Activated CD4-positive, alpha-beta memory T cell treated with anti-CD3 and anti-CD28 coated beads, Interleukin-2, amount 10 ng/mL, durations not matched to agents 7 days and 5 days (primary cell): ENCODE measurements around the gene BHLHE23. TPM values are rescaled to one million over a fixed set of nuclear protein-coding genes. Genes with fewer than 3 reads are reported as not detected.

Source experiments
- CTCF ChIA-PET: fragments of 350-600 bp; sonication (Branson Sonifier 250); formaldehyde crosslinking; loops from one replicate; lab custom pipeline; 2021; ENCODE audit warnings: antibody characterized with exemption, inconsistent platforms; lab: Charles Lee
- POLR2A ChIA-PET: fragments of 350-600 bp; sonication (Branson Sonifier 250); formaldehyde crosslinking; loops from one replicate; lab custom pipeline; 2021; ENCODE audit warnings: antibody characterized with exemption; lab: Charles Lee
- DNase-seq: peaks from one replicate; pipeline ENCODE4 v3.0.0-alpha.2; 2020
- H3K27ac Mint-ChIP-seq: one replicate; pipeline ENCODE4 v1.8.0; 2021; ENCODE audit warnings: mild to moderate bottlenecking, mixed read lengths
- H3K27me3 Mint-ChIP-seq: one replicate; pipeline ENCODE4 v1.8.0; 2021; ENCODE audit warnings: mixed read lengths
- H3K36me3 Mint-ChIP-seq: one replicate; pipeline ENCODE4 v1.8.0; 2021; ENCODE audit warnings: low read depth, mixed read lengths
- H3K4me1 Mint-ChIP-seq: one replicate; pipeline ENCODE4 v1.8.0; 2021; ENCODE audit warnings: mixed read lengths
- H3K4me3 Mint-ChIP-seq: one replicate; pipeline ENCODE4 v1.8.0; 2021; ENCODE audit warnings: mild to moderate bottlenecking, mixed read lengths
- H3K9me3 Mint-ChIP-seq: one replicate; pipeline ENCODE4 v1.8.0; 2021; ENCODE audit warnings: mixed read lengths
- total RNA-seq, 2 experiments: library from RNA; stranded (reverse); gene quantifications; one replicate each; pipeline ENCODE4 v1.2.3, GENCODE V29; 2021

BHLHE23 gene
- total RNA-seq = not detected

- no peaks in the 10 kb centered on the region for H3K9me3 Mint-ChIP-seq
- DNase-seq = no peak
- H3K27ac Mint-ChIP-seq = no peak within 1 kb of the TSS
- peaks cover 23% of the 10 kb centered on the region for H3K4me1 Mint-ChIP-seq
- ChIA-PET CTCF (no interaction called here), POLR2A (interaction anchor here (1.2 kb wide), 1 partner anchor 34 kb away, joined by 4 read pairs; no protein-coding TSS in a partner anchor)
- H3K27me3 Mint-ChIP-seq = peaks cover 71% of the 10 kb centered on the region
- no peak within 1 kb of the TSS for H3K4me3 Mint-ChIP-seq
- no peaks in the 10 kb centered on the region for H3K36me3 Mint-ChIP-seq
These were observed at the start of gene BHLHE23 for GRCh38 chr20:63006540-63007359. TSS of gene BHLHE23 (minus strand) at chr20:63006964. CDS start at chr20:63006774, 190 bp downstream.

- Mint-ChIP-seq H3K4me3 (no peak overlapping the region), H3K27ac (no peak overlapping the region), H3K27me3 (peaks cover 2% of the 10 kb centered on the region), H3K4me1 (no peaks in the 10 kb centered on the region), H3K9me3 (no peaks in the 10 kb centered on the region), H3K36me3 (no peaks in the 10 kb centered on the region)
- POLR2A ChIA-PET = no interaction called here
- no peak for DNase-seq
- CTCF ChIA-PET = interaction anchor here (1.1 kb wide), 1 partner anchor 125 kb away, joined by 3 read pairs; no protein-coding TSS in a partner anchor
These were observed 48.9 kb upstream of the BHLHE23 start for GRCh38 chr20:63055575-63056235.

GRCh38 chr20:63054681-63055240 is 48.0 kb upstream of the BHLHE23 start:
- ChIA-PET CTCF (no interaction called here), POLR2A (no interaction called here)
- no peaks in the 10 kb centered on the region for H3K36me3 Mint-ChIP-seq
- no peak overlapping the region for H3K4me3 Mint-ChIP-seq
- DNase-seq = no peak
- H3K27ac Mint-ChIP-seq = no peak overlapping the region
- peaks cover 2% of the 10 kb centered on the region for H3K27me3 Mint-ChIP-seq
- H3K9me3 Mint-ChIP-seq = no peaks in the 10 kb centered on the region
- H3K4me1 Mint-ChIP-seq = no peaks in the 10 kb centered on the region

GRCh38 chr20:63054103-63054474 is 47.3 kb upstream of the BHLHE23 start:
- H3K36me3 Mint-ChIP-seq = no peaks in the 10 kb centered on the region
- no peak overlapping the region for H3K4me3 Mint-ChIP-seq
- no peaks in the 10 kb centered on the region for H3K9me3 Mint-ChIP-seq
- DNase-seq = no peak
- ChIA-PET POLR2A (no interaction called here), CTCF (no interaction called here)
- H3K4me1 Mint-ChIP-seq = no peaks in the 10 kb centered on the region
- H3K27me3 Mint-ChIP-seq = peaks cover 2% of the 10 kb centered on the region
- H3K27ac Mint-ChIP-seq = no peak overlapping the region

- POLR2A ChIA-PET = no interaction called here
- H3K4me1 Mint-ChIP-seq = no peaks in the 10 kb centered on the region
- peaks cover 2% of the 10 kb centered on the region for H3K27me3 Mint-ChIP-seq
- no peak overlapping the region for H3K4me3 Mint-ChIP-seq
- H3K27ac Mint-ChIP-seq = no peak overlapping the region
- CTCF ChIA-PET = no interaction called here
- no peak for DNase-seq
- no peaks in the 10 kb centered on the region for H3K9me3 Mint-ChIP-seq
- no peaks in the 10 kb centered on the region for H3K36me3 Mint-ChIP-seq
These were observed 46.8 kb upstream of the BHLHE23 start for GRCh38 chr20:63053432-63054102.

GRCh38 chr20:63052571-63053431 is 46.0 kb upstream of the BHLHE23 start:
- no peak for DNase-seq
- Mint-ChIP-seq H3K36me3 (no peaks in the 10 kb centered on the region), H3K4me1 (no peaks in the 10 kb centered on the region), H3K4me3 (no peak overlapping the region), H3K27me3 (peaks cover 2% of the 10 kb centered on the region), H3K9me3 (no peaks in the 10 kb centered on the region), H3K27ac (no peak overlapping the region)
- ChIA-PET CTCF (no interaction called here), POLR2A (no interaction called here)

- H3K27me3 Mint-ChIP-seq = peaks cover 2% of the 10 kb centered on the region
- no peak overlapping the region for H3K4me3 Mint-ChIP-seq
- no peak overlapping the region for H3K27ac Mint-ChIP-seq
- ChIA-PET CTCF (no interaction called here), POLR2A (no interaction called here)
- no peaks in the 10 kb centered on the region for H3K4me1 Mint-ChIP-seq
- DNase-seq = no peak
- no peaks in the 10 kb centered on the region for H3K9me3 Mint-ChIP-seq
- no peaks in the 10 kb centered on the region for H3K36me3 Mint-ChIP-seq
These were observed 45.1 kb upstream of the BHLHE23 start for GRCh38 chr20:63051911-63052310.

GRCh38 chr20:63051186-63051860 is 44.6 kb upstream of the BHLHE23 start:
- H3K4me1 Mint-ChIP-seq = no peaks in the 10 kb centered on the region
- CTCF ChIA-PET = no interaction called here
- no peaks in the 10 kb centered on the region for H3K9me3 Mint-ChIP-seq
- no peaks in the 10 kb centered on the region for H3K36me3 Mint-ChIP-seq
- H3K27me3 Mint-ChIP-seq = peaks cover 2% of the 10 kb centered on the region
- POLR2A ChIA-PET = no interaction called here
- no peak for DNase-seq
- H3K27ac Mint-ChIP-seq = no peak overlapping the region
- H3K4me3 Mint-ChIP-seq = no peak overlapping the region

- H3K27me3 Mint-ChIP-seq = peaks cover 2% of the 10 kb centered on the region
- H3K4me3 Mint-ChIP-seq = no peak overlapping the region
- ChIA-PET POLR2A (no interaction called here), CTCF (no interaction called here)
- no peaks in the 10 kb centered on the region for H3K36me3 Mint-ChIP-seq
- DNase-seq = no peak
- no peak overlapping the region for H3K27ac Mint-ChIP-seq
- H3K9me3 Mint-ChIP-seq = no peaks in the 10 kb centered on the region
- no peaks in the 10 kb centered on the region for H3K4me1 Mint-ChIP-seq
These were observed 43.6 kb upstream of the BHLHE23 start for GRCh38 chr20:63050406-63050805.

GRCh38 chr20:63049561-63050221 is 42.9 kb upstream of the BHLHE23 start:
- peaks cover 2% of the 10 kb centered on the region for H3K27me3 Mint-ChIP-seq
- H3K27ac Mint-ChIP-seq = no peak overlapping the region
- H3K9me3 Mint-ChIP-seq = no peaks in the 10 kb centered on the region
- no peaks in the 10 kb centered on the region for H3K4me1 Mint-ChIP-seq
- CTCF ChIA-PET = no interaction called here
- no peak for DNase-seq
- no peak overlapping the region for H3K4me3 Mint-ChIP-seq
- H3K36me3 Mint-ChIP-seq = no peaks in the 10 kb centered on the region
- POLR2A ChIA-PET = no interaction called here

- CTCF ChIA-PET = no interaction called here
These were observed 42.4 kb upstream of the BHLHE23 start for GRCh38 chr20:63049191-63049518.

More at GRCh38 chr20:63049191-63049518, 42.4 kb upstream of the BHLHE23 start:
- H3K9me3 Mint-ChIP-seq = no peaks in the 10 kb centered on the region
- no peak for DNase-seq
- no peaks in the 10 kb centered on the region for H3K4me1 Mint-ChIP-seq
- no peak overlapping the region for H3K4me3 Mint-ChIP-seq
- H3K27ac Mint-ChIP-seq = no peak overlapping the region
- no peaks in the 10 kb centered on the region for H3K36me3 Mint-ChIP-seq
- POLR2A ChIA-PET = no interaction called here
- H3K27me3 Mint-ChIP-seq = peaks cover 2% of the 10 kb centered on the region
